PFSK-1 (cell line): ENCODE measurements around the gene BRSK2.
A peak's percentile ranks its signal among the peaks of the same experiment; 100 is the strongest.

Source experiments
- FOXP2 ChIP-seq: optimal IDR thresholded peaks from 2 replicates; pipeline ENCODE3; 2011; ENCODE audit warnings: borderline replicate concordance, control low read depth, inconsistent platforms; ENCODE audit not compliant: insufficient read depth; ENCODE audit errors: extremely low read length, extremely low read depth
- POLR2AphosphoS5 ChIP-seq: IDR thresholded peaks from 2 replicates; pipeline ENCODE4 v1.6.1; 2012; ENCODE audit warnings: low read depth, mild to moderate bottlenecking, control low read depth, low read length, moderate library complexity
- SIN3A ChIP-seq: IDR thresholded peaks from 2 replicates; pipeline ENCODE4 v1.6.1; 2012; ENCODE audit warnings: mild to moderate bottlenecking, low read length, moderate library complexity, borderline replicate concordance; ENCODE audit not compliant: insufficient read depth
- TAF1 ChIP-seq: IDR thresholded peaks from 2 replicates; pipeline ENCODE4 v1.6.1; 2012; ENCODE audit warnings: low read length, control low read depth, borderline replicate concordance; ENCODE audit not compliant: insufficient read depth
- TF ChIP-seq, protein P1 (sequence below), 2 experiments: IDR thresholded peaks; 2 replicates each; pipeline versions ENCODE4 v1.6.1 to v1.8.0; 2011 to 2012; ENCODE audit warnings: low read depth in 2 of 2, low read length in 2 of 2, control low read depth in 1 of 2, inconsistent platforms in 1 of 2, mild to moderate bottlenecking in 1 of 2, moderate library complexity in 1 of 2; ENCODE audit not compliant: insufficient read depth in 1 of 2

Gene BRSK2

DNA sequence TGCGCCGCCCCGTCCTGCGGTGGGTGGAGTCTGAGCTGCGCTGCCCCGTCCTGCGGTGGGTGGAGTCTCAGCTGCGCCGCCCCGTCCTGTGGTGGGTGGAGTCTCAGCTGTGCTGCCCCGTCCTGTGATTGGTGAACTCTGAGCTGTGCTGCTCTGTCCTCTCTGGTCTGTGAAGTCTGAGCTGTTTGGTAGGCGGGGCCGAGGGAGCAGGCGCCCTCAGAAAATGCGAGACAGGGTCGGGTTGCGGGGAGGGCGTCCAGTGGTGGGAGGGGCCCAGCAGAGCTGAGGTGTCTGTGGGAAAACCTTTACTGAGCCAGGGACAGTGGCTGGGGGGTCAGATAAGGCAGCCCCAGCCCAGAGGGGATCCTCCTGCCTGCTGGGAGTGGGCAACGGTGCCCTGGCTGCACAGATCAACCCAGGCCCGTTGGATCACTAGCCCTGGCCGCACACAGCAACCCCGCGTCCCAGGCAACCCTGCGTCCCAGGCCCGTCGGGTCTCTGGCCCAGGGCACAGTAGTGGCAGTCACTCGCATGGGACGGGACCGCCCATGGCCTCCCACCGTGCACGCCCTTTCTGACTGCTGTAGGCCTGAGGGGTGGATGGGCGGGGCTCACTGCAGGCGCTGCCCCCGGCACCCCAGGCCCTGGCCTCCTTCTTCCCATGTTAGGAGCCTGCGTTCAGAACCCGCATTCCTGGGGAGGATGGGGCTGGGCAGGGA, 22.8 kb downstream of the BRSK2 start:
- TF ChIP-seq TAF1, result no peak

GRCh38 chr11:1414650-1415049, 24.9 kb downstream of the BRSK2 start:
- TF ChIP-seq TAF1 (no peak), SIN3A (no peak), POLR2AphosphoS5 (no peak), FOXP2 (no peak)
- TF ChIP-seq, protein P1, sequence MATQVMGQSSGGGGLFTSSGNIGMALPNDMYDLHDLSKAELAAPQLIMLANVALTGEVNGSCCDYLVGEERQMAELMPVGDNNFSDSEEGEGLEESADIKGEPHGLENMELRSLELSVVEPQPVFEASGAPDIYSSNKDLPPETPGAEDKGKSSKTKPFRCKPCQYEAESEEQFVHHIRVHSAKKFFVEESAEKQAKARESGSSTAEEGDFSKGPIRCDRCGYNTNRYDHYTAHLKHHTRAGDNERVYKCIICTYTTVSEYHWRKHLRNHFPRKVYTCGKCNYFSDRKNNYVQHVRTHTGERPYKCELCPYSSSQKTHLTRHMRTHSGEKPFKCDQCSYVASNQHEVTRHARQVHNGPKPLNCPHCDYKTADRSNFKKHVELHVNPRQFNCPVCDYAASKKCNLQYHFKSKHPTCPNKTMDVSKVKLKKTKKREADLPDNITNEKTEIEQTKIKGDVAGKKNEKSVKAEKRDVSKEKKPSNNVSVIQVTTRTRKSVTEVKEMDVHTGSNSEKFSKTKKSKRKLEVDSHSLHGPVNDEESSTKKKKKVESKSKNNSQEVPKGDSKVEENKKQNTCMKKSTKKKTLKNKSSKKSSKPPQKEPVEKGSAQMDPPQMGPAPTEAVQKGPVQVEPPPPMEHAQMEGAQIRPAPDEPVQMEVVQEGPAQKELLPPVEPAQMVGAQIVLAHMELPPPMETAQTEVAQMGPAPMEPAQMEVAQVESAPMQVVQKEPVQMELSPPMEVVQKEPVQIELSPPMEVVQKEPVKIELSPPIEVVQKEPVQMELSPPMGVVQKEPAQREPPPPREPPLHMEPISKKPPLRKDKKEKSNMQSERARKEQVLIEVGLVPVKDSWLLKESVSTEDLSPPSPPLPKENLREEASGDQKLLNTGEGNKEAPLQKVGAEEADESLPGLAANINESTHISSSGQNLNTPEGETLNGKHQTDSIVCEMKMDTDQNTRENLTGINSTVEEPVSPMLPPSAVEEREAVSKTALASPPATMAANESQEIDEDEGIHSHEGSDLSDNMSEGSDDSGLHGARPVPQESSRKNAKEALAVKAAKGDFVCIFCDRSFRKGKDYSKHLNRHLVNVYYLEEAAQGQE (IDR thresholded peaks at IDR 0.05; ENCODE audit: insufficient read depth in 1 of 2, low read depth in 2 of 2, low read length in 2 of 2), result no peak

- TF ChIP-seq, protein P1 (IDR thresholded peaks at IDR 0.05; ENCODE audit: insufficient read depth in 1 of 2, low read depth in 2 of 2, low read length in 2 of 2), result no peak
- TF ChIP-seq SIN3A, result no peak
- TF ChIP-seq TAF1, result no peak
- no peak for TF ChIP-seq FOXP2
These were observed 25.9 kb downstream of the BRSK2 start for GRCh38 chr11:1415631-1416030.

DNA sequence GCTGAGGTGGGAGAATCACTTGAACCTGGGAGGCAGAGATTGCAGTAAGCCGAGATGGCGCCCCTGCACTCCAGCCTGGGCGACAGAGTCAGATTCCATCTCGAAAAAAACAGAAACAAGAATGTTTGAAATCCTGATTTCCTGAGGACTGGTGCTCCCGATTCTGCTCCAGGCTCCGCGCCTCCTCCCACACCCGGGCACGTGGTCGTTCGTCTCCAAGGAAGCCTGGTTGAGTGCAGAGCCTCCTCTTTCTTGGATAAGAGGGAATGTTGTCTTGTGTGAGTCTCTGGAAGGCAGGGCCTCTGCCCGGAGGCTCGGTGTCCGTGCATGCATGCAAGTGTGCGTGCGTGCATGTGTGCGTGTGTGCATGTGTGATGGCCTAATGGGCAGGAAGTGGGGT, 30.1 kb downstream of the BRSK2 start:
- TF ChIP-seq, protein P1 (IDR thresholded peaks at IDR 0.05; ENCODE audit: insufficient read depth in 1 of 2, low read depth in 2 of 2, low read length in 2 of 2), result no peak
- no peak for TF ChIP-seq SIN3A
- no peak for TF ChIP-seq POLR2AphosphoS5

DNA sequence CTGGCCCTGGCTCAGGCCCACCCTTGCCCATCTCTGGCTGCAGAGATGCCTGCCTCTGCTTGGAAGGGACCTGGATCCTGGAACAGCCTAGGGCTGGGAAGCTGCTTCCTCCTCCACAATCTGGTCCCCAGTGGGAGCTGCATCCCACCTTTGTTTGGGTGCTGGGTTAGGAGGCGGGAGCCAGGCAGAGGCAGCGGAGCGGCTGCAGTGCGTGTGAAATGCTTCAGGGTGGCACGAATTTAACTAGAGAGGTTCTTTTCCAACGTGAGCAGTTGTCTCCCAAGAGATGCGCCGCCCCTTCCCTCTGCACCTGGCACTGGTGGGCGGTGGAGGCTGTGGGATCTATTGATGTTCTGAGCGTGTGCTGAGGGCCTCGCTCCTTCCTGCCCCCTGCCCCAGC, 31.6 kb downstream of the BRSK2 start:
- no peak for TF ChIP-seq FOXP2
- no peak for TF ChIP-seq TAF1
- no peak for TF ChIP-seq POLR2AphosphoS5
- TF ChIP-seq, protein P1 (IDR thresholded peaks at IDR 0.05; ENCODE audit: insufficient read depth in 1 of 2, low read depth in 2 of 2, low read length in 2 of 2), result no peak
- no peak for TF ChIP-seq SIN3A

DNA sequence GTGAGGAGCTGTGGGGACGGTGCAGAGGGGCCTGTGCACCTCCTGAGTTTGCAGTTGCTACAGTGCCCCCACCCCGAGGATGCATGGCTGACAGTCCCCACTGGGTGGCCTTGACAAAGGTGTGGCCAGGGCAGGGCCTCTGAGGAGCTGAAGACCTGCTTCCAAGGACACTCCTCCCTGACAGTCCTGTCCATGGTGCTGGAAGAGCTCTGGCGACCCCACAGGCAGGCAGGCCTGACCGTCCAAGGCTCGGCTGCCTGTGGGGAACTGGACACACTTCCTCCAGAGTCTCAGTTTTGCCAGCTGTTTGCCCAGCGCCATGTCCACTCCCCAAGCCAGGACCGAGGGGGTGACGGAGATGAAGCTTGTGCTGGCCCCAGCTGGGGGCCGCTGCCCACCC, 32.7 kb downstream of the BRSK2 start:
- TF ChIP-seq, protein P1 (IDR thresholded peaks at IDR 0.05; ENCODE audit: insufficient read depth in 1 of 2, low read depth in 2 of 2, low read length in 2 of 2), result peak; percentile 80 to 91
- no peak for TF ChIP-seq FOXP2
- no peak for TF ChIP-seq TAF1
